Measurements from ENCODE around the gene DENND1C. TPM values are rescaled to one million over a fixed set of nuclear protein-coding genes. Genes with fewer than 3 reads are reported as not detected.
A peak's percentile ranks its signal among the peaks of the same experiment; 100 is the strongest.

The DENND1C gene
- total and polyA plus RNA-seq, 9 of the 15 experiments (the other 6 are each of a cell fraction or from before 2014, with no cell fraction given): 0.03 to 1.2 (median 0.32) TPM; not detected in 1

- TF ChIP-seq, protein P1, sequence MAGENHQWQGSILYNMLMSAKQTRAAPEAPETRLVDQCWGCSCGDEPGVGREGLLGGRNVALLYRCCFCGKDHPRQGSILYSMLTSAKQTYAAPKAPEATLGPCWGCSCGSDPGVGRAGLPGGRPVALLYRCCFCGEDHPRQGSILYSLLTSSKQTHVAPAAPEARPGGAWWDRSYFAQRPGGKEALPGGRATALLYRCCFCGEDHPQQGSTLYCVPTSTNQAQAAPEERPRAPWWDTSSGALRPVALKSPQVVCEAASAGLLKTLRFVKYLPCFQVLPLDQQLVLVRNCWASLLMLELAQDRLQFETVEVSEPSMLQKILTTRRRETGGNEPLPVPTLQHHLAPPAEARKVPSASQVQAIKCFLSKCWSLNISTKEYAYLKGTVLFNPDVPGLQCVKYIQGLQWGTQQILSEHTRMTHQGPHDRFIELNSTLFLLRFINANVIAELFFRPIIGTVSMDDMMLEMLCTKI (IDR thresholded peaks at IDR 0.05; ENCODE audit: partially characterized antibody): no peak
- TF ChIP-seq ZNF12 (CRISPR knock-in tag; IDR thresholded peaks at IDR 0.05) (no peak), ZBTB17 (CRISPR knock-in tag; IDR thresholded peaks at IDR 0.05) (0 out of 2 replicates have a peak, but pooled peaks have one; percentile 46), HLTF (IDR thresholded peaks at IDR 0.05) (no peak), POLR2AphosphoS2 (IDR thresholded peaks at IDR 0.05; ENCODE audit: low read length) (no peak), ATF2 (CRISPR knock-in tag; IDR thresholded peaks at IDR 0.05) (no peak), HMGN3 (IDR thresholded peaks at IDR 0.05; ENCODE audit: borderline replicate concordance, extremely low read depth, insufficient read length, low read depth, low read length) (no peak), HNRNPK (IDR thresholded peaks at IDR 0.05; ENCODE audit: low read depth, low read length, poor library complexity, severe bottlenecking) (no peak), SRF (CRISPR knock-in tag; IDR thresholded peaks at IDR 0.05) (no peak), ZNF584 (CRISPR knock-in tag; IDR thresholded peaks at IDR 0.05; ENCODE audit: low read depth) (no peak), TAF7 (tag; IDR thresholded peaks at IDR 0.05) (0 out of 2 replicates have a peak, but pooled peaks have one; percentile 28), ZNF3 (CRISPR knock-in tag; IDR thresholded peaks at IDR 0.05) (no peak), PCBP1 (IDR thresholded peaks at IDR 0.05; ENCODE audit: low read depth, low read length, poor library complexity, severe bottlenecking) (no peak), PRDM10 (IDR thresholded peaks at IDR 0.05; ENCODE audit: partially characterized antibody) (no peak), ZNF76 (CRISPR knock-in tag; IDR thresholded peaks at IDR 0.05; ENCODE audit: borderline replicate concordance) (0 out of 2 replicates have a peak, but pooled peaks have one; percentile 47), MAFF (IDR thresholded peaks at IDR 0.05; ENCODE audit: low read length) (no peak), EGR1 (conservative IDR thresholded peaks at IDR 0.05) (no peak), CREM (IDR thresholded peaks at IDR 0.05; ENCODE audit: low read depth) (no peak), FOXJ3 (CRISPR knock-in tag; IDR thresholded peaks at IDR 0.05) (no peak)
- TF ChIP-seq, protein P2, sequence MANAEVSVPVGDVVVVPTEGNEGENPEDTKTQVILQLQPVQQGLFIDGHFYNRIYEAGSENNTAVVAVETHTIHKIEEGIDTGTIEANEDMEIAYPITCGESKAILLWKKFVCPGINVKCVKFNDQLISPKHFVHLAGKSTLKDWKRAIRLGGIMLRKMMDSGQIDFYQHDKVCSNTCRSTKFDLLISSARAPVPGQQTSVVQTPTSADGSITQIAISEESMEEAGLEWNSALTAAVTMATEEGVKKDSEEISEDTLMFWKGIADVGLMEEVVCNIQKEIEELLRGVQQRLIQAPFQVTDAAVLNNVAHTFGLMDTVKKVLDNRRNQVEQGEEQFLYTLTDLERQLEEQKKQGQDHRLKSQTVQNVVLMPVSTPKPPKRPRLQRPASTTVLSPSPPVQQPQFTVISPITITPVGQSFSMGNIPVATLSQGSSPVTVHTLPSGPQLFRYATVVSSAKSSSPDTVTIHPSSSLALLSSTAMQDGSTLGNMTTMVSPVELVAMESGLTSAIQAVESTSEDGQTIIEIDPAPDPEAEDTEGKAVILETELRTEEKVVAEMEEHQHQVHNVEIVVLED (CRISPR knock-in tag; IDR thresholded peaks at IDR 0.05): no peak
These were observed 35.2 kb upstream of the DENND1C start (continued) for GRCh38 chr19:6516659-6517291.

All from K562 (cell line).